Measurements from ENCODE around the gene CAAP1. TPM values are rescaled to one million over a fixed set of nuclear protein-coding genes. Genes with fewer than 3 reads are reported as not detected.

CAAP1 gene
- total RNA-seq, 1 experiment from 2014 or later: 9.2 TPM

- peaks cover 16% of the 10 kb centered on the region for H3K36me3 Mint-ChIP-seq (ENCODE audit: insufficient read depth, unreplicated experiment)
- DNase-seq: no peak
- H3K4me3 Mint-ChIP-seq (ENCODE audit: unreplicated experiment): no peak overlapping the region
- H3K9me3 Mint-ChIP-seq (ENCODE audit: unreplicated experiment): no peaks in the 10 kb centered on the region
- H3K9me3 ChIP-seq: no peaks in the 10 kb centered on the region
- no peaks in the 10 kb centered on the region for H3K27me3 Mint-ChIP-seq (ENCODE audit: insufficient read depth, unreplicated experiment)
- POLR2A ChIA-PET: no interaction called here
- no peaks in the 10 kb centered on the region for H3K27me3 ChIP-seq (replicated peaks; ENCODE audit: control insufficient read depth, insufficient read depth, low read length)
- BruUV-seq (replicated peaks): no TSS peak
- no peaks in the 10 kb centered on the region for H3K36me3 ChIP-seq (ENCODE audit: control insufficient read depth, insufficient read depth, low read length)
- CTCF ChIA-PET: no interaction called here
- TF ChIP-seq CTCF (IDR thresholded peaks at IDR 0.05; ENCODE audit: insufficient read depth in 1 of 2, low read depth in 1 of 2, low read length in 1 of 2, severe bottlenecking in 1 of 2, unreplicated experiment in 1 of 2): no peak
- no peaks in the 10 kb centered on the region for H3K4me1 ChIP-seq
- no peak overlapping the region for H3K4me3 ChIP-seq (ENCODE audit: low read depth, low read length)
- H3K27ac Mint-ChIP-seq (ENCODE audit: unreplicated experiment): no peak overlapping the region
- no peaks in the 10 kb centered on the region for H3K4me1 Mint-ChIP-seq (ENCODE audit: low read depth, unreplicated experiment)
- intact Hi-C loops (cut with micrococcal nuclease; ENCODE audit: unreplicated experiment): no loop called here
Measured at GRCh38 chr9:26913138-26913668, 20.6 kb upstream of the CAAP1 start.

DNA sequence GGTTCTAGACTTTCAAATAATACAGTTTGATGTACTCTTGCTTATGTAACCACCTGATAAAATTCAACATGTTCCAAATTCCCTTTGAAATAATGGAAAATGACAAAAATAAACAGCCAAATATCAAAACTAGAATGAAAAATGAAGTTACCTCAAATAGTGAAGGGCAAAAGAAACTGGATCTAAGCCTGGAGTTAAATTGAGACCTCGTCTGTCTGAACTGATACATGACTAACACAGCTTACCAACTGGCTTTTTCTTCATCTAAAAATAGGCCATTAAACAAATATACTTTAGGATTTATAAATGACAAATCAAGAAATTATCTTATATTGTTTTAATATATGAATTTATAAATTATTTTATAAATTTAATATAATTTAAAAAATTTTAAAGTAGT lies 12.1 kb upstream of the CAAP1 start:
- Histone ChIP-seq H3K4me3 (ENCODE audit: low read depth, low read length) (no peak overlapping the region), H3K4me1 (no peaks in the 10 kb centered on the region), H3K9me3 (no peaks in the 10 kb centered on the region), H3K36me3 (ENCODE audit: control insufficient read depth, insufficient read depth, low read length) (no peaks in the 10 kb centered on the region), H3K27me3 (replicated peaks; ENCODE audit: control insufficient read depth, insufficient read depth, low read length) (no peaks in the 10 kb centered on the region)
- no peaks in the 10 kb centered on the region for H3K4me1 Mint-ChIP-seq (ENCODE audit: low read depth, unreplicated experiment)
- H3K36me3 Mint-ChIP-seq (ENCODE audit: insufficient read depth, unreplicated experiment): peaks cover 11% of the 10 kb centered on the region
- H3K4me3 Mint-ChIP-seq (ENCODE audit: unreplicated experiment): no peak overlapping the region
- DNase-seq: no peak
- intact Hi-C loops (cut with micrococcal nuclease; ENCODE audit: unreplicated experiment): no loop called here
- no TSS peak for BruUV-seq (replicated peaks)
- no peaks in the 10 kb centered on the region for H3K9me3 Mint-ChIP-seq (ENCODE audit: unreplicated experiment)
- ChIA-PET CTCF (no interaction called here), POLR2A (no interaction called here)
- TF ChIP-seq CTCF (IDR thresholded peaks at IDR 0.05; ENCODE audit: insufficient read depth in 1 of 2, low read depth in 1 of 2, low read length in 1 of 2, severe bottlenecking in 1 of 2, unreplicated experiment in 1 of 2): no peak
- H3K27ac Mint-ChIP-seq (ENCODE audit: unreplicated experiment): no peak overlapping the region
- no peaks in the 10 kb centered on the region for H3K27me3 Mint-ChIP-seq (ENCODE audit: insufficient read depth, unreplicated experiment)

DNA sequence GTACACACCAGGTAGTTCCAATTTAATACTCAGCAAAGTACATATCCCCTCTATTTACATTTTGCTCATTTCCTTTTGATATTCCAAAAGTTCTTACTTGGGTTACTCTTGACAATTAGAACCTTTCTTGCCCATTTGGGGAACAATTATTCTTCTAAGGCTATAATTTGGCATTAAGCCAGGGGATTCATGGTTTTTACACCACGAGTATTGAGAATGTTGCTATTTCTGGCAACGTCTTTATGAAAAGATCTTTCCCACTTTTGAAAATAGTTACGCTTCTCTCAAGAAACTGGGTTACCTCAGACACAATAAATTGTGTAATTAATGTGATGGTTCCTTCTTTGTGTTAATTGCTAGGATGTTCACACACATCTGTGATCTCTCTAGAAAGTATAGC lies 11.5 kb upstream of the CAAP1 start:
- no peaks in the 10 kb centered on the region for H3K27me3 Mint-ChIP-seq (ENCODE audit: insufficient read depth, unreplicated experiment)
- no peaks in the 10 kb centered on the region for H3K27me3 ChIP-seq (replicated peaks; ENCODE audit: control insufficient read depth, insufficient read depth, low read length)
- H3K27ac Mint-ChIP-seq (ENCODE audit: unreplicated experiment): no peak overlapping the region
- H3K4me3 ChIP-seq (ENCODE audit: low read depth, low read length): no peak overlapping the region
- no peaks in the 10 kb centered on the region for H3K36me3 ChIP-seq (ENCODE audit: control insufficient read depth, insufficient read depth, low read length)
- H3K4me3 Mint-ChIP-seq (ENCODE audit: unreplicated experiment): no peak overlapping the region
- intact Hi-C loops (cut with micrococcal nuclease; ENCODE audit: unreplicated experiment): no loop called here
- H3K4me1 ChIP-seq: no peaks in the 10 kb centered on the region
- TF ChIP-seq CTCF (IDR thresholded peaks at IDR 0.05; ENCODE audit: insufficient read depth in 1 of 2, low read depth in 1 of 2, low read length in 1 of 2, severe bottlenecking in 1 of 2, unreplicated experiment in 1 of 2): no peak
- H3K36me3 Mint-ChIP-seq (ENCODE audit: insufficient read depth, unreplicated experiment): peaks cover 11% of the 10 kb centered on the region
- H3K4me1 Mint-ChIP-seq (ENCODE audit: low read depth, unreplicated experiment): no peaks in the 10 kb centered on the region
- no peaks in the 10 kb centered on the region for H3K9me3 ChIP-seq
- POLR2A ChIA-PET: no interaction called here
- CTCF ChIA-PET: no interaction called here
- no peak for DNase-seq
- BruUV-seq (replicated peaks): no TSS peak
- H3K9me3 Mint-ChIP-seq (ENCODE audit: unreplicated experiment): no peaks in the 10 kb centered on the region

Measured in Caco-2 (cell line).